IPS DF 4.7 (cell line): Measurements from ENCODE around the gene THSD7A.

Experiments used
- DNase-seq: peaks from one replicate; pipeline ENCODE4 v3.0.0-alpha.2; 2013; ENCODE audit warnings: low spot score; ENCODE audit errors: extremely low read depth

Gene THSD7A

DNA sequence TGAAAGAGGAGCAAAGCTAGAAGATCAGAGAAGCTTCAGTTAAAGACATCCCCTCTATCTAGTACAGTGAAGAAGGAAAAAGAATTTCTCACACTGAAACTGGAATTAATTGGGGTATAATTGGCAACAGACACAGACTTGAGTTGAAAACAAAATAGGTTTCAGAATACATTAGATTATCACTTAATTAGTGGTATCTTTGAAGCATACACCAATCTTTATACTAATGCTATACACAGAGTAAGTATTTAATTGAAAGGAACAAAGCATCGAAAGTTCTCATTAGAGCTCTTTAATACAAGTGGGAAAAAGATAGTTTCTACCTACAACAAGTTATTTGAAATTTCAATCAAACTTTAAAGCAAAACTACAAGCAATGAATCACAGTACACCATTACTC is 128.2 kb downstream of the THSD7A start:
- no peak for DNase-seq

DNA sequence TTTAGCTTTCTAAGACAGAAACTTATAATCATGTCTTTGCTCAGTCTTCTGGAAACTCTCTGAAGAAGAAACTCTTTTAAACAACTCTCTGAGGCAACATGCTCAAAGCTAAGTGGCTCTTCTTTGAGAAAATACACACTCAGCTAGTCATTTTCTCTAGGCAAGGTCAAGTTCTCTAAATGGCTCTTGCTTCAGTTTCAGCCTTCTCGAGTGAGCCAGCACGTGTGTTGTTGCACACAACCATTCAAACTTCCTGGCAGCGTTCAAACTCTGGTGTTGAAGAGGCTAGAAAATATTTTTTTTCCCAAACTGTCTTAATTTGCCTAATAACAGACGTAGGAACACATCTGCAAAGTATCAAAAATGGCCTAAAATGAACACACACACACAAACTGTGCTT is 129.1 kb downstream of the THSD7A start:
- no peak for DNase-seq

DNA sequence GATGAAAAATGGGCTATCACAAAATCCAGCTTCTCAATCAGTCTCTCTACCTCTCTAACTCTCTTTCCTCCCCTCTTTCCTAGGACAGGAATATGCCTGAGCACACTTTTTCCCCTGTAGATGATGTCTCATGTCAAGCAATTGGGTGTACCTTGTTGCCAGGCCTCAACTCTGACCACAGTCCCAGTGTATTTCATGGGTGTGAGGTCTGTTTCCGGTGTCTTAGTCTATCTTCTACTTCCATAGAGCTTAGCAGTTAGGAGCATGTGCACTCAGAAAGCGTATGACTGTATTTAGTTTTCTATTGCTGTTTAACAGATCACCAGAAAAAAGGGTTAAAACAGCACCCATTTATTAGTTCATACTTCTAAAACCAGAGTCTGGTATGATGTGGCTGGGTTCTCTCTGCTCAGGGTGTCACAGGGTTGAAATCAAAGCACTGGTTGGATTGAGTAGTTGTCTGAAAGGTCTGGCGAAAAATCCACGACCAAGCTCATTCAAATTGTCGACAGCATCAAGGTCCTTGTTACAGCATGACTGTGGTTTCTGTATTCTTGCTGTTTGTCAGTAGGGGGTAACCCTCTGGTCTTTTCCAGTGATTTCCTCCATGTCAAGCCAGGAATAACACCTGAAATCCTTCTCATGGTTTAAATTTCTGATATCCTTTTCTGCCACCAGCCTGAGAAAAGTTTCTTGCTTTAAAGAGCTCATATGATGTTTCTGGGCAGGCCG is 130.0 kb downstream of the THSD7A start:
- no peak for DNase-seq

GRCh38 chr7:11699666-11700065 is 132.3 kb downstream of the THSD7A start:
- no peak for DNase-seq

DNA sequence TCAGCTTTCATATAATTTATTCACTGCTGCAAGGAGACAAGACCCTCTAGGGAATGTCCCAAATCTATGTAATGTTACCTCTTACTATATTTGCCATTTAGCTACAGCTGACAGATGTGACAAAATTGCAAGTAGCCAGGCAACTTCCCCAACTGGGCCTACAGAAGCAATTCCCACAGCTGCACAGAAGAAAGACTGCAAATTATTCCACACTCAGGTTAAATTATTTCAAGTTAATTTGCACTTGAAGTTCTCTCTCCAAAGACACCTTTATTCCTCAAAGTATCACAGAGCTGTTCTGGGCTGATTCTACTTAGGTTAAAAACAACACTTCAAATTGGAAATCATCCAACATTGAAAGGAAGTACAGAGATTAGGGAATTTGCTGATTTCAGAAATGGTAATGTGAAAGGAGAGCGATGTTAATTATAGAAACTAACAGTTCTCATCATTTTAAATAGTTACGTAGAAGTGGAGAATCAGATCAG is 133.6 kb downstream of the THSD7A start:
- DNase-seq, result no peak

DNA sequence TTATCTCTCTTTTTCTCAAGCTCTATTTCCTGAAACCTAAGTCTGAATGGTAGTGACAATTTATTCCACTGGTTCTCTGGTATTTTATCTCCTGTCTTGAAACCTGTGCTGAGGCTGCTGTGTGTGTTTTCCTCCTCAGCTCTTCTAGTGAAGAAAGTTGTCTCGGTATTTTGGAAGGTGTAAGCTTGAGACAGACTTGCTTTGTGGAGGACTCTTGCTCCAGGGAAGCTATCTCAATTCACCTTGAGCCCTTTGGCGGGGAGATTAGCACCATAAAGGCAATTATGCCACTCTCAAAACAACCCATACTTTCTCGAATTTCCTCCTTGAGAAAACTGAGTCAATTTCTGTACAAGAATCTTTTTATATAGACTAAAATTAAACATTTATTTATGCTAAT is 141.6 kb downstream of the THSD7A start:
- DNase-seq, result no peak

- DNase-seq, result no peak
These were observed 142.9 kb downstream of the THSD7A start for GRCh38 chr7:11689096-11689495.

GRCh38 chr7:11681461-11681860 is 150.5 kb downstream of the THSD7A start:
- DNase-seq, result no peak

DNA sequence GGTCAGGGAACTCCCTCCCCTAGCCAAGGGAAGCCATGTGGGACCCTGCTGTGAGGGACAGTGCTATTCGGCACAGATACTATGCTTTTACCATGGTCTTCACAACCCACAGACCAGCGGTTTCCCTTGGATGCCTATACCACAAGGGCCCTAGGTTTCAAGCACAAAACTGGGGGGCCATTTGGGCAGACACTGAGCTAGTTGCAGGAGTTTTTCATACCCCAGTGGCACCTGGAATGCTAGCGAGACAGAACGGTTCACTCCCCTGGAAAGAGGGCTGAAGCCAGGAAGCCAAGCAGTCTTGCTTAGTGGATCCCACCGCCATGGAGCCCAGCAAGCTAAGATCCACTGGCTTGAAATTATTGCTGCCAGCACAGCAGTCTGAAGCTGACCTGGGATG is 156.8 kb downstream of the THSD7A start:
- DNase-seq, result no peak

- no peak for DNase-seq
These were observed 163.3 kb downstream of the THSD7A start for GRCh38 chr7:11668727-11669126.

DNA sequence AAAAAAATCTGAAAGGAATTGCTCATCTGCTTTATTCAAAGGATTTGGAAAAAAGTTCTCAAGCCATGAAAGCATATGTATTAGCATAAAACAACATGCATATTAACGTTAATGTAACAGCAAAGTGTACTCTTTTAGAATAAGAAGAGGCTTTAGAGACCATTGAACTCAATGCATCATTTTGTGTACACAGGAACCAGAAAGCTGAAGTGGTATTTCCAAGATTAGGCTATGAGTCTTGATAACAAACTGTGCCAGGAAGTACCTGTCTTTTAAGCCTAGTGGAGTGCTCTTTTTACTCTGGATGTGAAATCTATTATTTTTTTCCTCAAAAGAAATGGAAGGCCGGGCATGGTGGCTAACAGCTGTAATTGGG is 164.2 kb downstream of the THSD7A start:
- no peak for DNase-seq

DNA sequence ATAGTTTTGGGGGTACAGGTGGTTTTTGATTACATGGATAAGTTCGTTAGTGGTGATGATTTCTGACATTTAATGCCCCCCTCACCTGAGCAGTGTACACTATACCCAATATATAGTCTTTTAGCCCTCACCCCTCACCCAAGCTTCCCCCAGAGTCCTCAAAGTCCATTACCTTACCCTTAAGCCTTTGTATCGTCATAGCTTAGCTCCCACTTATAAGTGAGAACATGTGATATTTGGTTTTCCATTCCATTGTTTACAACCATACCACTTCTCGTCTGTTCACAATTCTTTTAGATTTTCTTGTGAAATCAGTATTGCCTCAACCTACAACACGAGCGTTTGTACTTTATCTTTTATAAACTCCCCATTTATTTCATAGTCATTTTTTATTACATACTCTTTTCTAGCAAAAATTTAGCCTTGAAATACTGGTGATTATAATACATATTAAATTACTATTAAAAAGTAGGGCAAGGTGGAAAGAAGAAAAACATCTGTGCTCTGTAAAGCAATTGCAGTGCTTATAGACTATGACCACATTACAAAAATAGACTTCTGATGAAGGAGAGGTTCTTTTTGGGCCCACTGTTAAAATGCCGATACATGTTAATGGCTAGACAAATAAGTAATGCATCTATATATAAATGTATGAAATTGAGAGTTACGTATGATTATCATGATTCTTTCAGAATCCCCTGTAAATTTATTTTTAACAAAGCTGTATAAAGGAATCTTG is 164.8 kb downstream of the THSD7A start:
- DNase-seq, result no peak

GRCh38 chr7:11665357-11665756 is 166.6 kb downstream of the THSD7A start:
- DNase-seq, result no peak

DNA sequence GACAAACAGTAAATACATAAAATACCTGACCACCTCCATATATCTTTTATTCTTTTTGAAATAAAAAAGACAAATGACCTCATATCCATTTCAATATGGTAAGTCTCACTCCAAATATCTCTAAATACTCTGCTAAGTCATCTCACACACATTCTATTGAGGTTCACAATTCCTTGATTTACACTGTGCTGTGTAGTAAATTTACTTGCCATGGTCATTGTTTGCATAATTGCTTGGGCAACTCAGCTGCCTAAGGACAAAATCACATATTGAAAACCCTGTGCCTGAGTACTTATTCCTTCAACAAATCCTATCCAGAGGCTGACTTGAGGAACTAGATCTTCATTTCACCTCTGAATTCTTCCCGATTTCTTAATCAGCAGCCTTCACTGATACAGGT is 176.4 kb downstream of the THSD7A start:
- no peak for DNase-seq

DNA sequence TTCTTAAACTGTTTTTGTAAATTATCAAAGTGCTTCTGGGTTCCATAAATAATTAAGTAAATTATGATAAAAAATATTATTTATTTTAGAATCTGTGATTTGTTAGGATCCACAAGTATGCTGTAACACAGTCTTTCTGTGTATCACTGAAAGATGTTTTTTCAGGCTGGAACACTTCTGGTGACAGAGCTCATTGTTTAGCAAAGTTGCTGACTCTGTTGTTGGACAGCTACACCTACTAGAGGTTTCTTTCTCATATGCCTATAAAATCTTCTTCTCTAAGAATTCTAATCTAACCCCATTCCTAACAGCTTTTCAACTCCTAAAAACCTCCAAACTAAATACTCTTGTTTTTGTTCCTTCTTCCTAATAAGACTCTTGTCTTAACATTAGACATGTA is 176.8 kb downstream of the THSD7A start:
- DNase-seq, result no peak

DNA sequence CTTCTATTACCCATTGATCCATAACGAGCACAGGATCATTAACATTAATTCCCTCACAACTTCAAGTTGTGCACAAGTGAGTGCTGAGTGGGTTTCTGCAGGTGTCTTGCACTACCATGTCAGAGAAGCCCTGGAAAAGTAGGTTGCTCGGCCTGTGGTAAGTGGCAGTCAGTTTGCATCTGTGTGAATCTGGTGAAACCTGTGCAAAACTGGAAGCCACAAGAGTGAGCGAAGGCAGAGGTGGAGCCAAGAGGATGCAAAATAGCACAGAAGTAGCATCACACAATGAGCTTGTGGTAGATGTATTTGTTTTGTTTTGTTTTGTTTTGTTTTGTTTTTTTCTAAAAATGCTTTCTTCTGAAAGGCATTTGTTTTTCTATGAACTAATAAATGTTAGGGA is 181.5 kb downstream of the THSD7A start:
- DNase-seq, result no peak

GRCh38 chr7:11650030-11650429 is 182.0 kb downstream of the THSD7A start:
- DNase-seq, result no peak

DNA sequence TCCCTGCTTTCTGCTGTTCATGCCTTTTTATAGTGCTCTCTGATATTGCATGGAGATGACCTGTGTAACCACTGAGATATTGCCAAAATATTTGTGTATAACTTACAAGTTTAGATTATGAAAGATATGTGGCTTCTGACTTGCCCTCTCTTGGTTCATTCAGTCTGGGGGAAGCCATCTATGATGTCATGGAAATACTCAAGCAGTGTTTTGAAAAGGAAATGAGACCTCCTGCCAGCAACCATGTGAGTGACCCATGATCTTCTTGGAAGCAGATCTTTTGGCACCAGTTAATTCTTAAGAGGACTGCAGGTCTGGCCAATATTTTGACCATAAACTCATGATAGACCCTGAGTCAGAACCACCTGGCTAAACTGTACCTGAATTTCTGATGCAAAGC is 183.0 kb downstream of the THSD7A start:
- no peak for DNase-seq

GRCh38 chr7:11648101-11648500 is 183.9 kb downstream of the THSD7A start:
- no peak for DNase-seq

DNA sequence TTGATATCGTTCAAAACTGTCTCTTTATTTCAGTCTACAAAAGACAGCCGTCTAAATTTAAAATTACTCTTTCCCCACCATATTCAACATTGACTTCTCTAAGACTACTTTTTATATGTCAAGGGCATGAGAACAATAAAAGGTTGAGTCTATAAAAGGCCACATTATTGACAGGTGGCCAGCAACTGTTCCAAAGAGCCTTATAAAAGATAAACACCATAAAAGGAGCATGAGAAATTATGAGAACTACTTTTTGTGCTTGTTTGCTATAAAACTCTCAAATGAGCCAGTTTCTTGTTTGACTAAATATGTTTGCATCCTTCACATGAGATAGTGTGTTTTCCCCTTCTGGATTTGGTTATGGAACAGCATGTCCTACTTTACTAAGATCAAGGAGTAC is 189.2 kb downstream of the THSD7A start:
- DNase-seq, result no peak

DNA sequence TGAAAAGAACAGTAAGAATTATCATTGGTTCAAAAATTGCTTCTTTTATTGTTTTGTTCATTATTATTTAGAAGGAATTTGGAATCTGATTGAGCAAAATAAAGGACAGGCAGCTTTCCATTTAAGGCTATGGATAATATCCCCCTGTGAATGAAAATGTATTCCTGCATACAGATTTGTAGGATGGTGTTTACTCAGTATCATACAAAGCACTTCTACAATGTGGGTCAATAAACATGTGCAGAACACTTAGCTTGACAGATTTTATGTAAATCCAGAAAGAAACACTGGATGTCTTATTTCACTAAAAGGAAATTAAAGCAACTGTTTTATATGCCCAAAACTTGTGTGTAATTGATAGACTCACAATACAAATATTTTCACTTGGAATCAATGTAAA is 189.7 kb downstream of the THSD7A start:
- no peak for DNase-seq

GRCh38 chr7:11638011-11638774 is 193.8 kb downstream of the THSD7A start:
- no peak for DNase-seq
